ENCODE data around the gene PRR5L.

DNA sequence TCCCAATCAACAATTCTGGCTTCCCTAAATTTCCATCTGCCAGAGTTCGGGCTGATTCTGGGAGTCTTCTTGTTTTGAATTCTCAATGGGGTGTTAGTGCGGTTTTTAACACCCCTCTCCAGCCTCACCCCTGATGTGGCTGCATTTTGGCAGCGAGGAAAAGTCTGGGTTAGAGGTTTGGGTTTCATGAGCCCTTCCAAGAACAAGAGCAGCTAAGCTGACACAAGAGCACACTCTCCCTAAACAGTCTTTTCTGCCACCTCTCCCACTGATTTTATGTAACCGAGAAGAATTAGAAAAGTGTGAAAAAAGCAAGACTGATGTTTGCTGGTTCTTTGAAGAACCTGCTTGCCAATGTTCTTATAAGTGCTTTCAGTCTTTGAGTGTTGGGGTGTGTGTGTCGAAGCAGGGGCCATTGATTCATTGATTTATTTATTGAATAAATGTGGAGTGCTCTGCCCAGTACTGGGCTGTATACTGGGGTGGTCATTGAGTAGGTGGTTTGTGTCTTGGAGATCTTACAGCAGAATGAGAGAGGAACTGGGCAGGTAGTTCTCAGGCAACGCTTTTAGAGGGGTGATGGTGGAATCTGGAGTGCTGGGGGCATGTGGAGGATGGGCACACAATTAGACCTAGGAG, 112.5 kb downstream of the PRR5L start:
- no peak for TF ChIP-seq CTCF (IDR thresholded peaks at IDR 0.05)
- no peak for TF ChIP-seq EZH2phosphoT487 (IDR thresholded peaks at IDR 0.05)
- TF ChIP-seq EZH2 (IDR thresholded peaks at IDR 0.05) = no peak

All from neural progenitor cell (in vitro differentiated cells).